ENCODE results near the gene HLA-F. TPM values are rescaled to one million over a fixed set of nuclear protein-coding genes. Genes with fewer than 3 reads are reported as not detected.

HLA-F gene
- total RNA-seq, 4 donors from 2014 or later = 8.7 to 56.1 (median 31.0) TPM

GRCh38 chr6:29694637-29695036, 28.6 kb upstream of the HLA-F start:
- DNase-seq = no peak
- WGBS, 2 donors = 58 to 77% methylated on average over 2 to 3 of the region's 3 CpGs
- no peak for TF ChIP-seq POLR2A (IDR thresholded peaks at IDR 0.05)
- no peak for TF ChIP-seq CTCF (IDR thresholded peaks at IDR 0.05)
- H3K4me3 ChIP-seq = no peak overlapping the region
- H3K27ac ChIP-seq = no peak overlapping the region
- no peaks in the 10 kb centered on the region for H3K4me1 ChIP-seq
- intact Hi-C loops (cut with DNase I) = no loop called here
- H3K9me3 ChIP-seq = peaks cover 0 to 5% (median 0%) of the 10 kb centered on the region in 3 donors
- no peaks in the 10 kb centered on the region for H3K27me3 ChIP-seq
- H3K36me3 ChIP-seq = no peaks in the 10 kb centered on the region

- H3K27ac ChIP-seq = no peak overlapping the region
- peaks cover 0 to 5% (median 0%) of the 10 kb centered on the region in 4 donors for H3K27me3 ChIP-seq
- no peak overlapping the region for H3K4me3 ChIP-seq
- H3K4me1 ChIP-seq = no peaks in the 10 kb centered on the region
- no peaks in the 10 kb centered on the region for H3K36me3 ChIP-seq
- intact Hi-C loops (cut with DNase I) = no loop called here
- WGBS, 2 donors = 60 to 81% methylated on average over 6 to 8 of the region's 10 CpGs
- H3K9me3 ChIP-seq = peaks cover 0 to 5% (median 0%) of the 10 kb centered on the region in 3 donors
- no peak for DNase-seq
- TF ChIP-seq CTCF (IDR thresholded peaks at IDR 0.05) (peak in 2 of 6 experiments; percentile 46 to 50), POLR2A (IDR thresholded peaks at IDR 0.05) (no peak)
Observed at GRCh38 chr6:29696147-29697125, 26.8 kb upstream of the HLA-F start.

GRCh38 chr6:29702519-29703103, 20.6 kb upstream of the HLA-F start:
- 35 to 46% methylated on average over 2 to 6 of the region's 17 CpGs for WGBS, 2 donors
- no peak for DNase-seq
- intact Hi-C loops (cut with DNase I) = loop anchor here (10.0 kb wide), 1 partner anchor 132 kb away; no protein-coding TSS in a partner anchor

GRCh38 chr6:29705389-29706231, 17.6 kb upstream of the HLA-F start:
- H3K4me1 ChIP-seq = no peaks in the 10 kb centered on the region
- no peaks in the 10 kb centered on the region for H3K36me3 ChIP-seq
- TF ChIP-seq CTCF (IDR thresholded peaks at IDR 0.05) (peak; percentile 30 to 70 (median 60)), POLR2A (IDR thresholded peaks at IDR 0.05) (no peak)
- WGBS, 2 donors = 18 to 31% methylated on average over 6 to 10 of the region's 10 CpGs
- no peak for DNase-seq
- H3K9me3 ChIP-seq = no peaks in the 10 kb centered on the region
- H3K27ac ChIP-seq = no peak overlapping the region
- intact Hi-C loops (cut with DNase I) = loop anchor here (10.0 kb wide), 1 partner anchor 129 kb away; no protein-coding TSS in a partner anchor
- H3K27me3 ChIP-seq = peaks cover 0 to 76% (median 0%) of the 10 kb centered on the region in 4 donors
- H3K4me3 ChIP-seq = no peak overlapping the region

More at GRCh38 chr6:29702519-29703103, 20.6 kb upstream of the HLA-F start:
- TF ChIP-seq POLR2A (IDR thresholded peaks at IDR 0.05) (no peak), CTCF (IDR thresholded peaks at IDR 0.05) (peak in 4 of 6 experiments; percentile 37 to 52 (median 45))
- H3K4me3 ChIP-seq = no peak overlapping the region
- H3K36me3 ChIP-seq = no peaks in the 10 kb centered on the region
- H3K9me3 ChIP-seq = no peaks in the 10 kb centered on the region
- peaks cover 0 to 51% (median 0%) of the 10 kb centered on the region in 4 donors for H3K27me3 ChIP-seq
- H3K27ac ChIP-seq = no peak overlapping the region
- H3K4me1 ChIP-seq = no peaks in the 10 kb centered on the region

All from esophagus squamous epithelium (tissue), 5 donors.